ENCODE measurements around the gene FMO1.
"Not testable (repeated sequence)": the region's sequence is repeated elsewhere in the genome, so short reads cannot be mapped to it uniquely, and the experiment has no call there.

Gene FMO1

GRCh38 chr1:171286032-171286705 lies 37.9 kb downstream of the FMO1 start:
- DNase-seq, result no peak

- DNase-seq, result no peak
These were observed 42.3 kb downstream of the FMO1 start for GRCh38 chr1:171290621-171291020.

- DNase-seq, result no peak
These were observed 44.5 kb downstream of the FMO1 start for GRCh38 chr1:171292799-171293198.

- not testable (repeated sequence) for DNase-seq
These were observed 47.1 kb downstream of the FMO1 start for GRCh38 chr1:171295383-171295782.

GRCh38 chr1:171295821-171296220 lies 47.5 kb downstream of the FMO1 start:
- DNase-seq, result no peak

GRCh38 chr1:171296897-171297296 lies 48.6 kb downstream of the FMO1 start:
- no peak for DNase-seq

- DNase-seq, result no peak
These were observed 50.4 kb downstream of the FMO1 start for GRCh38 chr1:171298696-171299095.

GRCh38 chr1:171299342-171299741 lies 51.0 kb downstream of the FMO1 start:
- no peak for DNase-seq

- no peak for DNase-seq
These were observed 52.1 kb downstream of the FMO1 start for GRCh38 chr1:171300401-171300800.

- DNase-seq, result no peak
These were observed 62.4 kb downstream of the FMO1 start for GRCh38 chr1:171310661-171311087.

GRCh38 chr1:171311771-171312558 lies 63.7 kb downstream of the FMO1 start:
- no peak for DNase-seq

- no peak for DNase-seq
These were observed 65.1 kb downstream of the FMO1 start for GRCh38 chr1:171313319-171313834.

- DNase-seq, result peak; percentile 70 to 82
These were observed 65.6 kb downstream of the FMO1 start, which contains the start of gene FMO4 for GRCh38 chr1:171313835-171314320. Gene FMO4 (plus strand): TSS chr1:171314183. CDS start chr1:171319826, 5,643 bp downstream.

GRCh38 chr1:171329251-171329650 lies 81.0 kb downstream of the FMO1 start:
- no peak for DNase-seq

- DNase-seq, result no peak
These were observed 85.8 kb downstream of the FMO1 start for GRCh38 chr1:171334024-171334640.
